PC-3 (cell line): ENCODE data around the gene REG1B. TPM values are rescaled to one million over a fixed set of nuclear protein-coding genes. Genes with fewer than 3 reads are reported as not detected.

Experiments
- ATAC-seq: fragments of 200-7000 bp; cut with Tn5 transposase; 2 replicates; pipeline ENCODE4 v1.9.1; 2020; ENCODE audit warnings: mild to moderate bottlenecking, moderate library complexity
- Bru-seq: library from RNA; stranded (reverse); fragments of 400-500 nt; gene quantifications from one replicate; lab custom pipeline; 2021; lab: Mats Ljungman, UMichigan
- BruChase-seq, 2 experiments: library from RNA; stranded (reverse); fragments of 400-500 nt; gene quantifications; one replicate each; lab custom pipeline; 2021; lab: Mats Ljungman, UMichigan
- BruUV-seq: library from RNA; stranded (reverse); fragments of 400-500 nt; replicated peaks from 2 replicates; lab custom pipeline; 2021; lab: Mats Ljungman, UMichigan
- CTCF ChIA-PET: fragments of 300-600 bp; sonication (Branson Sonifier 250); formaldehyde crosslinking; loops from one replicate; lab custom pipeline; 2022; ENCODE audit warnings: antibody characterized with exemption; lab: Charles Lee
- POLR2A ChIA-PET: fragments of 300-600 bp; sonication (Branson Sonifier 250); formaldehyde crosslinking; loops from one replicate; lab custom pipeline; 2022; ENCODE audit warnings: antibody characterized with exemption; ENCODE audit not compliant: unreplicated experiment; lab: Charles Lee
- DNase-seq: peaks from one replicate; pipeline ENCODE4 v3.0.0-alpha.2; 2015
- H2AFZ ChIP-seq: fragments of 300-600 bp; sonication (generic); 2 replicates; pipeline ENCODE4 v1.6.0; 2016; ENCODE audit warnings: antibody characterized with exemption, low read length
- H3F3A ChIP-seq: fragments of 300-600 bp; sonication (generic); one replicate; pipeline ENCODE4 v1.6.0; 2017; ENCODE audit warnings: antibody characterized with exemption, low read length, control low read depth, mild to moderate bottlenecking; ENCODE audit not compliant: unreplicated experiment
- H3K27ac ChIP-seq: fragments of 300-600 bp; sonication (generic); 2 replicates; pipeline ENCODE4 v1.5.1; 2016; ENCODE audit warnings: mild to moderate bottlenecking, low read length
- H3K27me3 ChIP-seq: fragments of 300-600 bp; sonication (generic); 2 replicates; pipeline ENCODE4 v1.6.1; 2016; ENCODE audit warnings: low read length, mixed read lengths
- H3K36me3 ChIP-seq: fragments of 300-600 bp; sonication (generic); 2 replicates; pipeline ENCODE4 v1.6.1; 2016; ENCODE audit warnings: low read depth, mixed run types, low read length, mixed read lengths
- H3K4me1 ChIP-seq: fragments of 300-600 bp; sonication (generic); 2 replicates; pipeline ENCODE4 v1.5.1; 2016; ENCODE audit warnings: low read length; ENCODE audit not compliant: insufficient read depth
- H3K4me2 ChIP-seq: fragments of 300-600 bp; sonication (generic); 2 replicates; pipeline ENCODE4 v1.6.0; 2016; ENCODE audit warnings: low read length
- H3K4me3 ChIP-seq: fragments of 300-600 bp; sonication (generic); 2 replicates; pipeline ENCODE4 v1.5.1; 2016; ENCODE audit warnings: mild to moderate bottlenecking, low read length, mixed read lengths
- H3K79me2 ChIP-seq: fragments of 300-600 bp; sonication (generic); 2 replicates; pipeline ENCODE4 v1.6.1; 2017; ENCODE audit warnings: low read length, mixed read lengths
- H3K9ac ChIP-seq: fragments of 300-600 bp; sonication (generic); 2 replicates; pipeline ENCODE4 v1.6.0; 2016; ENCODE audit warnings: mild to moderate bottlenecking, low read length
- H3K9me2 ChIP-seq: fragments of 300-600 bp; sonication (generic); replicated peaks from 2 replicates; pipeline ENCODE4 v1.6.1; 2016; ENCODE audit warnings: mixed run types, low read length, mixed read lengths
- H3K9me3 ChIP-seq: fragments of 300-600 bp; sonication (generic); 2 replicates; pipeline ENCODE4 v1.6.1; 2016; ENCODE audit warnings: low read length, mixed read lengths
- H4K20me1 ChIP-seq: fragments of 300-600 bp; sonication (generic); 2 replicates; pipeline ENCODE4 v1.6.1; 2016; ENCODE audit warnings: low read length, mixed read lengths
- CTCF ChIP-seq: fragments of 300-600 bp; sonication (generic); conservative IDR thresholded peaks from 2 replicates; pipeline ENCODE4 v1.5.1; 2017; ENCODE audit warnings: antibody characterized with exemption, low read depth, mild to moderate bottlenecking, low read length
- EZH2 ChIP-seq: fragments of 300-600 bp; sonication (generic); IDR thresholded peaks from one replicate; pipeline ENCODE4 v1.6.1; 2017; ENCODE audit warnings: antibody characterized with exemption, mild to moderate bottlenecking, low read length; ENCODE audit not compliant: unreplicated experiment
- EZH2phosphoT487 ChIP-seq: fragments of 300-600 bp; sonication (generic); IDR thresholded peaks from 2 replicates; pipeline ENCODE4 v1.6.1; 2018; ENCODE audit warnings: mild to moderate bottlenecking, antibody characterized with exemption, low read length, borderline replicate concordance
- intact Hi-C: fragments of 100-400 bp; cut with micrococcal nuclease; formaldehyde crosslinking; loops from 2 replicates; pipeline ENCODE4 v1.9.0; 2023
- long read RNA-seq: library from polyadenylated mRNA; unstranded; transcript quantifications from one replicate; pipeline ENCODE4 v2.0.0, GENCODE V29; 2021; ENCODE audit not compliant: unreplicated experiment
- total RNA-seq: library from RNA; depleted of rRNA; stranded (reverse); fragments of >200 nt; gene quantifications from 2 replicates; pipeline ENCODE4 v1.2.3, GENCODE V29; 2014; rRNA removed

Gene REG1B, protein sequence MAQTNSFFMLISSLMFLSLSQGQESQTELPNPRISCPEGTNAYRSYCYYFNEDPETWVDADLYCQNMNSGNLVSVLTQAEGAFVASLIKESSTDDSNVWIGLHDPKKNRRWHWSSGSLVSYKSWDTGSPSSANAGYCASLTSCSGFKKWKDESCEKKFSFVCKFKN
- total RNA-seq, result not detected in 2 replicates
- Bru-seq, nascent RNA, result not detected
- BruChase-seq, experiment 1, labeled RNA remaining after a 6-hour chase, result not detected
- BruChase-seq, experiment 2, labeled RNA remaining after a 2-hour chase, result not detected
- long read RNA-seq, result 0 reads

DNA sequence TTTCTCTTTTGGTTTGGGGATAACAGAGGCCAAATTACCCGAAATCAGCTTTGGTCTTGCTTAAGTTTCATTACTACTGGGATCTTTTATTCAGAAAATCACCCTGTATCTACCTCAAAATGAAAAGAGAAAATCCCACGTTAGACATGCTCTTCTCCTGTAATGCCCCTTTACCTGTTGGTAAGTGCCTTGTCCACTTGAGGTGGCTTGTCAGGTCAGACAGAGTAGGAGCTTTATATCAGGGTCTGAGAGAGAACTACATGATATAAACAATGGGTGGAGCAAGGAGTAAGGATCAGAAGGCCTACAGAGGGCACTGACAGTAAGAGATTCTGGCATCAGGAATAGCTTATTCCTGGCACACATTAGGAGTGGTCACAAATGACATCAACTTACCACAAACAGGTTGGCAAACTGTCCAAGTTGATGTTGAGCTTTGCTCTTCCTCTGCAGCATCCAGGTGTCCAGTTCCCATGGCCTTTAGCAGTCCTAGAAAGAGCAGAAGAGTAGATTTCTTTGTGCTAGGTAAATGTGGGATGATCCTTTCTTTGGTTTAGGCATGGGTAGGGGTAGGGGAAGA lies at the start of gene REG1B:
Gene REG1B, minus strand, starts transcription at position 209 of the 580 bp plus-strand sequence. CDS start 381 bp downstream, outside the sequence.
- H4K20me1 ChIP-seq, result no peaks in the 10 kb centered on the region
- no TSS peak for BruUV-seq
- no peak within 1 kb of the TSS for H3K4me3 ChIP-seq
- no peaks in the 10 kb centered on the region for H3K4me1 ChIP-seq
- intact Hi-C loops, result no loop called here
- H3K4me2 ChIP-seq, result no peak within 1 kb of the TSS
- no peaks in the 10 kb centered on the region for H3K79me2 ChIP-seq
- ChIA-PET POLR2A (no interaction called here), CTCF (no interaction called here)
- no peaks in the 10 kb centered on the region for H3K9me2 ChIP-seq
- no peaks in the 10 kb centered on the region for H3K36me3 ChIP-seq
- no peaks in the 10 kb centered on the region for H3K27me3 ChIP-seq
- ATAC-seq, result no peak
- no peaks in the 10 kb centered on the region for H3F3A ChIP-seq
- 0 out of 2 replicates have a peak, but pooled peaks cover 8% of the 10 kb centered on the region for H3K9me3 ChIP-seq
- TF ChIP-seq EZH2 (no peak), CTCF (no peak), EZH2phosphoT487 (no peak)
- H3K9ac ChIP-seq, result no peak within 1 kb of the TSS
- no peak within 1 kb of the TSS for H2AFZ ChIP-seq
- DNase-seq, result no peak
- H3K27ac ChIP-seq, result no peak within 1 kb of the TSS

GRCh38 chr2:79131687-79132086 lies 43.9 kb upstream of the REG1B start:
- Histone ChIP-seq H3K36me3 (no peaks in the 10 kb centered on the region), H4K20me1 (no peaks in the 10 kb centered on the region), H3K9me3 (no peaks in the 10 kb centered on the region), H3K4me1 (no peaks in the 10 kb centered on the region), H3K9ac (no peak overlapping the region), H3F3A (no peaks in the 10 kb centered on the region), H3K79me2 (no peaks in the 10 kb centered on the region), H3K4me2 (no peak overlapping the region), H3K9me2 (no peaks in the 10 kb centered on the region), H3K4me3 (no peak overlapping the region), H3K27ac (no peak overlapping the region), H2AFZ (no peak overlapping the region), H3K27me3 (no peaks in the 10 kb centered on the region)
- ChIA-PET POLR2A (no interaction called here), CTCF (no interaction called here)
- DNase-seq (no peak), ATAC-seq (no peak)
- TF ChIP-seq CTCF (no peak), EZH2 (no peak), EZH2phosphoT487 (no peak)
- intact Hi-C loops, result no loop called here
- no TSS peak for BruUV-seq

- Histone ChIP-seq H4K20me1 (no peaks in the 10 kb centered on the region), H3K9ac (no peak overlapping the region), H3K4me1 (no peaks in the 10 kb centered on the region), H3K27ac (no peak overlapping the region), H3K9me2 (no peaks in the 10 kb centered on the region), H3K79me2 (no peaks in the 10 kb centered on the region), H3K9me3 (no peaks in the 10 kb centered on the region), H3F3A (no peaks in the 10 kb centered on the region), H3K27me3 (no peaks in the 10 kb centered on the region), H3K36me3 (no peaks in the 10 kb centered on the region), H3K4me3 (no peak overlapping the region), H2AFZ (no peak overlapping the region), H3K4me2 (no peak overlapping the region)
- BruUV-seq, result no TSS peak
- intact Hi-C loops, result no loop called here
- POLR2A ChIA-PET, result no interaction called here
- TF ChIP-seq EZH2phosphoT487 (no peak), CTCF (no peak), EZH2 (no peak)
- ATAC-seq (no peak), DNase-seq (no peak)
- CTCF ChIA-PET, result no interaction called here
Measured at GRCh38 chr2:79129804-79130203, 42.0 kb upstream of the REG1B start.
